ENCODE measurements around the gene MTCL1. TPM values are rescaled to one million over a fixed set of nuclear protein-coding genes. Genes with fewer than 3 reads are reported as not detected.

The MTCL1 gene
- total and polyA plus RNA-seq, 9 of the 15 experiments (the other 6 are each of a cell fraction or from before 2014, with no cell fraction given) = 0.21 to 7.4 (median 3.7) TPM

DNA sequence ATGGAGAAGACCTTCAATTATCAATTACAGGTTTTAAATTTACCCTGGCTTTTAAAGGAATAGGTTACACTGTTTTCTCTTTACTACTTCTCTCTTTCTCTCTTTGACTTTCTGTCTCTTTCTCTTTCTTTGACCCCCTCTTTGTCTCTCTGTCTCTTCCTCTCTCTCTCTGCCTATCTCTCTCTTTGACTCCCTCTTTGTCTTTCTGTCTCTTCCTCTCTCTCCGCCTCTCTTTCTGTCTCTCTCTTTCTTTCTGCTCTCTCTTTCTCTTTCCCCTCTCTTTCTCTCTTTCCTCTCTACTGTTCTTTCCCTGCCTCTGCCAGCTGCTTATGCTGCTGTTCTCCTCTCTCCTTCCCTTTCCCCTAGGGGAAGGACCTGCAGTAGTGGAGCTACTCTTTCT, 175.7 kb downstream of the MTCL1 start (continued):
- TF ChIP-seq ZNF79 (CRISPR knock-in tag; IDR thresholded peaks at IDR 0.05; ENCODE audit: low read depth) (no peak), SRSF7 (optimal IDR thresholded peaks at IDR 0.05; ENCODE audit: low read depth, low read length) (no peak), NR4A1 (CRISPR knock-in tag; IDR thresholded peaks at IDR 0.05) (no peak), NR4A1 (tag; IDR thresholded peaks at IDR 0.05) (no peak), ZC3H4 (CRISPR knock-in tag; IDR thresholded peaks at IDR 0.05; ENCODE audit: borderline replicate concordance) (no peak), POU5F1 (IDR thresholded peaks at IDR 0.05; ENCODE audit: borderline replicate concordance, low read depth, low read length, partially characterized antibody) (no peak)
- TF ChIP-seq, protein P1, sequence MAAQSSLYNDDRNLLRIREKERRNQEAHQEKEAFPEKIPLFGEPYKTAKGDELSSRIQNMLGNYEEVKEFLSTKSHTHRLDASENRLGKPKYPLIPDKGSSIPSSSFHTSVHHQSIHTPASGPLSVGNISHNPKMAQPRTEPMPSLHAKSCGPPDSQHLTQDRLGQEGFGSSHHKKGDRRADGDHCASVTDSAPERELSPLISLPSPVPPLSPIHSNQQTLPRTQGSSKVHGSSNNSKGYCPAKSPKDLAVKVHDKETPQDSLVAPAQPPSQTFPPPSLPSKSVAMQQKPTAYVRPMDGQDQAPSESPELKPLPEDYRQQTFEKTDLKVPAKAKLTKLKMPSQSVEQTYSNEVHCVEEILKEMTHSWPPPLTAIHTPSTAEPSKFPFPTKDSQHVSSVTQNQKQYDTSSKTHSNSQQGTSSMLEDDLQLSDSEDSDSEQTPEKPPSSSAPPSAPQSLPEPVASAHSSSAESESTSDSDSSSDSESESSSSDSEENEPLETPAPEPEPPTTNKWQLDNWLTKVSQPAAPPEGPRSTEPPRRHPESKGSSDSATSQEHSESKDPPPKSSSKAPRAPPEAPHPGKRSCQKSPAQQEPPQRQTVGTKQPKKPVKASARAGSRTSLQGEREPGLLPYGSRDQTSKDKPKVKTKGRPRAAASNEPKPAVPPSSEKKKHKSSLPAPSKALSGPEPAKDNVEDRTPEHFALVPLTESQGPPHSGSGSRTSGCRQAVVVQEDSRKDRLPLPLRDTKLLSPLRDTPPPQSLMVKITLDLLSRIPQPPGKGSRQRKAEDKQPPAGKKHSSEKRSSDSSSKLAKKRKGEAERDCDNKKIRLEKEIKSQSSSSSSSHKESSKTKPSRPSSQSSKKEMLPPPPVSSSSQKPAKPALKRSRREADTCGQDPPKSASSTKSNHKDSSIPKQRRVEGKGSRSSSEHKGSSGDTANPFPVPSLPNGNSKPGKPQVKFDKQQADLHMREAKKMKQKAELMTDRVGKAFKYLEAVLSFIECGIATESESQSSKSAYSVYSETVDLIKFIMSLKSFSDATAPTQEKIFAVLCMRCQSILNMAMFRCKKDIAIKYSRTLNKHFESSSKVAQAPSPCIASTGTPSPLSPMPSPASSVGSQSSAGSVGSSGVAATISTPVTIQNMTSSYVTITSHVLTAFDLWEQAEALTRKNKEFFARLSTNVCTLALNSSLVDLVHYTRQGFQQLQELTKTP (IDR thresholded peaks at IDR 0.05; ENCODE audit: low read depth in 1 of 2, partially characterized antibody in 2 of 2) = peak in 1 of 2 experiments; percentile 32
- TF ChIP-seq, protein P2, sequence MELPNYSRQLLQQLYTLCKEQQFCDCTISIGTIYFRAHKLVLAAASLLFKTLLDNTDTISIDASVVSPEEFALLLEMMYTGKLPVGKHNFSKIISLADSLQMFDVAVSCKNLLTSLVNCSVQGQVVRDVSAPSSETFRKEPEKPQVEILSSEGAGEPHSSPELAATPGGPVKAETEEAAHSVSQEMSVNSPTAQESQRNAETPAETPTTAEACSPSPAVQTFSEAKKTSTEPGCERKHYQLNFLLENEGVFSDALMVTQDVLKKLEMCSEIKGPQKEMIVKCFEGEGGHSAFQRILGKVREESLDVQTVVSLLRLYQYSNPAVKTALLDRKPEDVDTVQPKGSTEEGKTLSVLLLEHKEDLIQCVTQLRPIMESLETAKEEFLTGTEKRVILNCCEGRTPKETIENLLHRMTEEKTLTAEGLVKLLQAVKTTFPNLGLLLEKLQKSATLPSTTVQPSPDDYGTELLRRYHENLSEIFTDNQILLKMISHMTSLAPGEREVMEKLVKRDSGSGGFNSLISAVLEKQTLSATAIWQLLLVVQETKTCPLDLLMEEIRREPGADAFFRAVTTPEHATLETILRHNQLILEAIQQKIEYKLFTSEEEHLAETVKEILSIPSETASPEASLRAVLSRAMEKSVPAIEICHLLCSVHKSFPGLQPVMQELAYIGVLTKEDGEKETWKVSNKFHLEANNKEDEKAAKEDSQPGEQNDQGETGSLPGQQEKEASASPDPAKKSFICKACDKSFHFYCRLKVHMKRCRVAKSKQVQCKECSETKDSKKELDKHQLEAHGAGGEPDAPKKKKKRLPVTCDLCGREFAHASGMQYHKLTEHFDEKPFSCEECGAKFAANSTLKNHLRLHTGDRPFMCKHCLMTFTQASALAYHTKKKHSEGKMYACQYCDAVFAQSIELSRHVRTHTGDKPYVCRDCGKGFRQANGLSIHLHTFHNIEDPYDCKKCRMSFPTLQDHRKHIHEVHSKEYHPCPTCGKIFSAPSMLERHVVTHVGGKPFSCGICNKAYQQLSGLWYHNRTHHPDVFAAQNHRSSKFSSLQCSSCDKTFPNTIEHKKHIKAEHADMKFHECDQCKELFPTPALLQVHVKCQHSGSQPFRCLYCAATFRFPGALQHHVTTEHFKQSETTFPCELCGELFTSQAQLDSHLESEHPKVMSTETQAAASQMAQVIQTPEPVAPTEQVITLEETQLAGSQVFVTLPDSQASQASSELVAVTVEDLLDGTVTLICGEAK (IDR thresholded peaks at IDR 0.05) = no peak
- TF ChIP-seq, protein P2 (CRISPR knock-in tag; IDR thresholded peaks at IDR 0.05) = no peak
- TF ChIP-seq, protein P3, sequence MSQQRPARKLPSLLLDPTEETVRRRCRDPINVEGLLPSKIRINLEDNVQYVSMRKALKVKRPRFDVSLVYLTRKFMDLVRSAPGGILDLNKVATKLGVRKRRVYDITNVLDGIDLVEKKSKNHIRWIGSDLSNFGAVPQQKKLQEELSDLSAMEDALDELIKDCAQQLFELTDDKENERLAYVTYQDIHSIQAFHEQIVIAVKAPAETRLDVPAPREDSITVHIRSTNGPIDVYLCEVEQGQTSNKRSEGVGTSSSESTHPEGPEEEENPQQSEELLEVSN (IDR thresholded peaks at IDR 0.05; ENCODE audit: borderline replicate concordance in 1 of 2, extremely low read depth in 1 of 2, insufficient read depth in 1 of 2, insufficient read length in 1 of 2, low read depth in 1 of 2, low read length in 1 of 2, poor library complexity in 1 of 2, severe bottlenecking in 1 of 2) = no peak
- TF ChIP-seq, protein P4, sequence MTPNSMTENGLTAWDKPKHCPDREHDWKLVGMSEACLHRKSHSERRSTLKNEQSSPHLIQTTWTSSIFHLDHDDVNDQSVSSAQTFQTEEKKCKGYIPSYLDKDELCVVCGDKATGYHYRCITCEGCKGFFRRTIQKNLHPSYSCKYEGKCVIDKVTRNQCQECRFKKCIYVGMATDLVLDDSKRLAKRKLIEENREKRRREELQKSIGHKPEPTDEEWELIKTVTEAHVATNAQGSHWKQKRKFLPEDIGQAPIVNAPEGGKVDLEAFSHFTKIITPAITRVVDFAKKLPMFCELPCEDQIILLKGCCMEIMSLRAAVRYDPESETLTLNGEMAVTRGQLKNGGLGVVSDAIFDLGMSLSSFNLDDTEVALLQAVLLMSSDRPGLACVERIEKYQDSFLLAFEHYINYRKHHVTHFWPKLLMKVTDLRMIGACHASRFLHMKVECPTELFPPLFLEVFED (CRISPR knock-in tag; conservative IDR thresholded peaks at IDR 0.05) = peak; percentile 89

Data from K562 (cell line).